HFFc6 (cell line): ENCODE results near the gene FHL2. TPM values are rescaled to one million over a fixed set of nuclear protein-coding genes. Genes with fewer than 3 reads are reported as not detected.

Source experiments
- DNase-seq: peaks from one replicate; pipeline ENCODE4 v3.0.0-alpha.2; 2018
- H3K27ac Mint-ChIP-seq: 2 replicates; pipeline ENCODE4 v1.8.0; 2020; ENCODE audit warnings: mild to moderate bottlenecking, mixed read lengths
- H3K27me3 Mint-ChIP-seq: 2 replicates; pipeline ENCODE4 v1.8.0; 2021; ENCODE audit warnings: mild to moderate bottlenecking, moderate library complexity, mixed read lengths; ENCODE audit not compliant: insufficient read depth
- H3K36me3 Mint-ChIP-seq: 2 replicates; pipeline ENCODE4 v1.8.0; 2021; ENCODE audit warnings: low read depth, mixed read lengths
- H3K4me1 Mint-ChIP-seq: 2 replicates; pipeline ENCODE4 v1.8.0; 2020; ENCODE audit warnings: low read depth, mixed read lengths
- H3K4me3 Mint-ChIP-seq: 2 replicates; pipeline ENCODE4 v1.8.0; 2020; ENCODE audit warnings: mild to moderate bottlenecking, moderate library complexity, mixed read lengths
- H3K9me3 Mint-ChIP-seq: 2 replicates; pipeline ENCODE4 v1.8.0; 2020; ENCODE audit warnings: mild to moderate bottlenecking, mixed read lengths
- total RNA-seq, 6 experiments: library from RNA; stranded (reverse); fragmentation: NEBNext Ultra II Directional; extraction: Animal tissue kit (Norgen Biotek cat#: 25700); gene quantifications; 2 replicates in 1 of 6; 3 replicates in 5 of 6; pipeline ENCODE4 v1.2.3, GENCODE V29; 2021
- TF ChIP-seq, protein P1 (sequence below): fragments of 200-600 bp; sonication (generic); IDR thresholded peaks from 2 replicates; pipeline ENCODE4 v1.5.0; 2021; ENCODE audit warnings: antibody characterized with exemption, mild to moderate bottlenecking

Gene FHL2
- total RNA-seq, 6 experiments from 2014 or later = 211 to 281 (median 243) TPM

DNA sequence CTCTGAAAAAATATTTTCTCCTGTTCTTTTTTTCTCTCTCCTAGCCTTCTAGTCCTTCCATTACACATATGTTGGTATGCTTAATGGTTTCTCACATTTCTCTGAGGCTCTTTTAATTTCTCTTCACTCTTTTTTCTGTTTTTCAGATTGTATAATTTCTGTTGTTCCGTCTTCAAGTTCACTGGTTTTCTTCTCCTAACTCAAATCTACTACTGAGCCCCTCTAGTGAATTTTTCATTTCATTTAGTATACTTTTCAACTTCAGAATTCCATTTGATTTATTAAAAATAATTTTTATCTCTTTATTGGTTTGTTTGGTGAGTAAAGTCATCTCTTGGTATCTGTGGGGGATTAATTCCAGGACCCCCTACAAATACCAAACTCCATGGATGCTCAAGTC is 41.7 kb downstream of the FHL2 start:
- Mint-ChIP-seq H3K4me3 (no peak overlapping the region), H3K27me3 (peaks cover 7% of the 10 kb centered on the region; the same call in 1 of the 2 replicates), H3K9me3 (no peaks in the 10 kb centered on the region), H3K36me3 (peaks cover 38% of the 10 kb centered on the region), H3K27ac (peak overlapping the region; percentile 22; the same call in 1 of the 2 replicates), H3K4me1 (peaks cover 36% of the 10 kb centered on the region)
- TF ChIP-seq, protein P1, sequence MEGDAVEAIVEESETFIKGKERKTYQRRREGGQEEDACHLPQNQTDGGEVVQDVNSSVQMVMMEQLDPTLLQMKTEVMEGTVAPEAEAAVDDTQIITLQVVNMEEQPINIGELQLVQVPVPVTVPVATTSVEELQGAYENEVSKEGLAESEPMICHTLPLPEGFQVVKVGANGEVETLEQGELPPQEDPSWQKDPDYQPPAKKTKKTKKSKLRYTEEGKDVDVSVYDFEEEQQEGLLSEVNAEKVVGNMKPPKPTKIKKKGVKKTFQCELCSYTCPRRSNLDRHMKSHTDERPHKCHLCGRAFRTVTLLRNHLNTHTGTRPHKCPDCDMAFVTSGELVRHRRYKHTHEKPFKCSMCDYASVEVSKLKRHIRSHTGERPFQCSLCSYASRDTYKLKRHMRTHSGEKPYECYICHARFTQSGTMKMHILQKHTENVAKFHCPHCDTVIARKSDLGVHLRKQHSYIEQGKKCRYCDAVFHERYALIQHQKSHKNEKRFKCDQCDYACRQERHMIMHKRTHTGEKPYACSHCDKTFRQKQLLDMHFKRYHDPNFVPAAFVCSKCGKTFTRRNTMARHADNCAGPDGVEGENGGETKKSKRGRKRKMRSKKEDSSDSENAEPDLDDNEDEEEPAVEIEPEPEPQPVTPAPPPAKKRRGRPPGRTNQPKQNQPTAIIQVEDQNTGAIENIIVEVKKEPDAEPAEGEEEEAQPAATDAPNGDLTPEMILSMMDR = no peak
- DNase-seq = no peak

DNA sequence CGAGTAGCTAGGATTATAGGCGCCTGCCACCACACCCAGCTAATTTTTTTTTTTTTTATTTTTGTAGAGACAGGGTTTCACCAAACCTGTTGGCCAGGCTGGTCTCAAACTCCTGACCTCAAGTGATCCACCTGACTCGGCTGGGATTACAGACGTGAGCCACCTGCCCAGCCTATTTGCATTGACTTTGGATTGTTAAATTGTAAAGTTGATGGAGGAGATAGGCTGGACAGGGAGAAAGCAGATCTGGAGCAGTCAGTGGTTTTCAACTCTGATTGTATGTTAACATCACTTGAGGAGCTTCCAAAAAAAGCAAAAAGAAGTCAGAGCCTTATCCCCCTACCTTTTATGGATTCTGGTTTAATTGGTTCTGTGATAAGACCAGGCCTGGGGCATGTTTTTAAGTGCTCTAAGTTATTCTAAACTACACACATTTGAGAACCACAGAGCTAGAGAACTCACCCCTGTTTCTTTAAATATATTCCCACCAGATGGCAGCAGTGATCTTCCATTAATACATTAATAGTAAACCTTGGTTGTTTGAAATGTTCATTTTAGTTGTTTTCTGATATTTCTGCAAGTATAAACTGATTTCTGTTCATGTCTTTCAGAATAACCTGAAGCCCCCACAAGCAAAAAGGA is 54.0 kb downstream of the FHL2 start:
- Mint-ChIP-seq H3K27me3 (no peaks in the 10 kb centered on the region), H3K36me3 (peaks cover 16% of the 10 kb centered on the region), H3K27ac (no peak overlapping the region; the same call in 1 of the 2 replicates), H3K9me3 (no peaks in the 10 kb centered on the region), H3K4me3 (no peak overlapping the region), H3K4me1 (peaks cover 5% of the 10 kb centered on the region)
- DNase-seq = peak; percentile 53
- TF ChIP-seq, protein P1 = peak; percentile 79

DNA sequence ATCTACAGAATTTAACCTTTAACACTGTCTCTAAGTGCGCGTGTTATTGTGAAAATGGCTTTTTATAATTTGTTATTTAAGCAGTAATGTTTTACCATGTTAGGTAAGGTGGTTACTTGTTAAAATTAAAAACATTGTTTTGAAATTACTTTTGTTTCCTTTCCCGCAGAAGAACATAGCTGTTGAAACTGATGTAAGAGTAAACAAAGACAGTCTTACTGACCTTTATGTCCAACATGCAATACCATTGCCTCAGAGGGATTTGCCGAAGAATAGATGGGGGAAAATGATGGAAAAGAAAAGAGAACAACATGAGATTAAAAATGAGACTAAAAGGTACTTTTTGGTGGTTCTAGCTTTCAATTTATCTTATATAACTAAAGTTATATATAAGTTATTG is 59.4 kb downstream of the FHL2 start:
- H3K4me1 Mint-ChIP-seq = peaks cover 26% of the 10 kb centered on the region
- H3K27ac Mint-ChIP-seq = no peak overlapping the region
- no peaks in the 10 kb centered on the region for H3K27me3 Mint-ChIP-seq
- DNase-seq = no peak
- no peaks in the 10 kb centered on the region for H3K9me3 Mint-ChIP-seq
- H3K36me3 Mint-ChIP-seq = peaks cover 13% of the 10 kb centered on the region; the same call in 1 of the 2 replicates
- H3K4me3 Mint-ChIP-seq = peak overlapping the region; percentile 96
- TF ChIP-seq, protein P1 = no peak

DNA sequence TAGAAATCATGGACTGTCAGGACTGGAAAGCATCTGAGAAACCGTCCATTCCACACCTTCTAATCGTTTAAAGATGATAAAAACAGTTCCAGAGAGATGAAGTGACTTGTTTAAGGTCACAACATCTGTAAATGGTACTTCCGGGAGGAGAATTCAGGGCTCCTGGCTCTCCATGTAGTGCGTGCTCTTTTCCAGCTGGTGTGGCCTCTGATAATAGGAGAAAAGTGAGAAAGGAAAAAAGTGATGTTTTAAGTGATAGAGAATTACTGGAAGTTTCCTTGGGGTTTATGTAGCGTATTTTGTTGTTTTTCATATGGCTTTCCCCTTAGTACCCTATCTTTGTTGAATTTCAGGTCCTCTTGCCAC is 60.8 kb downstream of the FHL2 start:
- H3K27ac Mint-ChIP-seq = peak overlapping the region; percentile 100
- H3K4me1 Mint-ChIP-seq = peaks cover 26% of the 10 kb centered on the region
- TF ChIP-seq, protein P1 = no peak
- H3K36me3 Mint-ChIP-seq = peaks cover 13% of the 10 kb centered on the region; the same call in 1 of the 2 replicates
- no peaks in the 10 kb centered on the region for H3K9me3 Mint-ChIP-seq
- DNase-seq = no peak
- no peaks in the 10 kb centered on the region for H3K27me3 Mint-ChIP-seq
- H3K4me3 Mint-ChIP-seq = peak overlapping the region; percentile 96

DNA sequence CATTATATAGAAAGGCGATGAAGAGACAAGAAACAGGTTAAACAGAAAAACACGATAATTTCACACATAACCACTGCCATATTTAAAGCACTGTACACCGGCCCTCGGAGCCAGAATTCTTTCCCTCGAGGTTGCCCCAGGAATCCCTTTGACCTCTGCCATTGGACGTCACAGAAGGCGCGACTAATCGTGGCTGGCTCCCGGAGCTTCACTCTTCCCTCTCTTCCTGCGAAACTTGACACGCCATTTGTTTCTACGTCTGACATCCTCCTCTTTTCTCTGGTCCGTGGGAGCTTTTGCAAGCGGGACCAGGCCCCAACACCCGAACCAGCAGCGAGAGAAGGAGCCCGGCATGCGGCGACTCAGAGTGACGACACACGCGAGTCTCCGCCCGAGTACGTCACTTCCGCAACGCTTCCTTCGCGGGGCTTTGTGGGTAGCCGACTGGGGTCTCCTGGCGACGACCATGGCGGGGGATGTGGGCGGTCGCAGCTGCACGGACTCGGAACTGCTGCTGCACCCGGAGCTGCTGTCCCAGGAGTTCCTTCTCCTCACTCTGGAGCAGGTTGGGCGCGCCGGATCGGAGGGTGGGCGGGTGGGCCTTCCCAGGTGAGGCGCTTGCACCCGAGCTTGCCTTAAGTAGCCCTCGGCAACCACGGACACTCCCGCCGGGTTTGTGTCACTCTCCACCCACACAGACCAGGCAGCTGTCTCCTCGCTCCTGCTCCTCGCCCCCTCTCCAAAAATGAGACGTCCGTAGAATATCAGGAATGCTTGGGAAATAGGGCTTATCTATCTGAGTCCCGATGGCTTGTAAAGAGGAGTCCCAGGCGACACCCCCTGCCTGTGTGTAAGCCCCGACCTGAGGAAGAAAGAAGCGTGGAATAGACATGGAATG is 61.5 kb downstream of the FHL2 start, which contains the start of gene C2orf49:
C2orf49 (plus strand) TSS at position 419 of the 898 bp plus-strand sequence; CDS start at position 467, 48 bp downstream.
- TF ChIP-seq, protein P1 = no peak
- peak; percentile 65 for DNase-seq
- Mint-ChIP-seq H3K4me1 (peaks cover 26% of the 10 kb centered on the region), H3K27me3 (no peaks in the 10 kb centered on the region), H3K4me3 (peak within 1 kb of the TSS; percentile 96), H3K9me3 (no peaks in the 10 kb centered on the region), H3K36me3 (peaks cover 13% of the 10 kb centered on the region; the same call in 1 of the 2 replicates), H3K27ac (peak within 1 kb of the TSS; percentile 100)
